ENCODE measurements around the gene LRTM1.

Gene LRTM1

GRCh38 chr3:54888162-54888561 lies 39.7 kb downstream of the LRTM1 start:
- TF ChIP-seq, protein P1, sequence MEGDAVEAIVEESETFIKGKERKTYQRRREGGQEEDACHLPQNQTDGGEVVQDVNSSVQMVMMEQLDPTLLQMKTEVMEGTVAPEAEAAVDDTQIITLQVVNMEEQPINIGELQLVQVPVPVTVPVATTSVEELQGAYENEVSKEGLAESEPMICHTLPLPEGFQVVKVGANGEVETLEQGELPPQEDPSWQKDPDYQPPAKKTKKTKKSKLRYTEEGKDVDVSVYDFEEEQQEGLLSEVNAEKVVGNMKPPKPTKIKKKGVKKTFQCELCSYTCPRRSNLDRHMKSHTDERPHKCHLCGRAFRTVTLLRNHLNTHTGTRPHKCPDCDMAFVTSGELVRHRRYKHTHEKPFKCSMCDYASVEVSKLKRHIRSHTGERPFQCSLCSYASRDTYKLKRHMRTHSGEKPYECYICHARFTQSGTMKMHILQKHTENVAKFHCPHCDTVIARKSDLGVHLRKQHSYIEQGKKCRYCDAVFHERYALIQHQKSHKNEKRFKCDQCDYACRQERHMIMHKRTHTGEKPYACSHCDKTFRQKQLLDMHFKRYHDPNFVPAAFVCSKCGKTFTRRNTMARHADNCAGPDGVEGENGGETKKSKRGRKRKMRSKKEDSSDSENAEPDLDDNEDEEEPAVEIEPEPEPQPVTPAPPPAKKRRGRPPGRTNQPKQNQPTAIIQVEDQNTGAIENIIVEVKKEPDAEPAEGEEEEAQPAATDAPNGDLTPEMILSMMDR (conservative IDR thresholded peaks at IDR 0.05; ENCODE audit: low read depth, low read length) = no peak
- H3K4me3 ChIP-seq (ENCODE audit: low read length) = no peak overlapping the region
- DNase-seq (ENCODE audit: low read depth) = no peak

DNA sequence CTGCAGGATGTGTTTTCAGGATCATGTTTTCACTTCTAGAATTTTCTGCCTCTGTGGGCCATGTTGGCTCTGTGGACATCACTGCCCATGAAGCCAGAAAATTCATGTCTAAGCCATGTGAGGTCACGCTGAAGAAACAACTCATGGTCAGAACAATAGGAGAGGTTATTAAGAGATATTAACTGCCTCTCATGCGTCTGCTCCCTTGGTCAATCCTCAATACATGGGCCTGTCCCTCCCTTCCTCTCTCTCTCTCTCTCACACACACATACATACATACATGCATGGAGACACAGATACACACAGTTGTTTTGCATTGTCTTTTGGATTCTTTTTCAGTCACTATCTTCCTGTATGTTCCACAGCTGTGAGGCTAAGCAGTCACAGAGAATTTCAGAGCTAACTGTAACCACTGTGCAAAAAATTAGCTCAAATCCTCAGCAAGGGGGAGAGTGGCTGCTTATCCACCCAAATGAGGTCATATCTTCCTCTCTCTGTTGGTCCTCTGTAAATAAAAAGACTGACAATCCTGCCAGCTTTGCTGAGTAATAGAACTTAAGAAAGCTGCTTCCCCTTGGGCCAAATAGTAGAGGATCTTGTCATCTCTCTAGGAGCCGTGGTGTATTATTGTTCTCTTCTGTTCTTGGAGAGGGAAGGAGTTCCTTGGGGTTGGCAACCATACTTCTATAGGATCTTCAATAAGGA lies 45.6 kb downstream of the LRTM1 start:
- TF ChIP-seq, protein P1 (conservative IDR thresholded peaks at IDR 0.05; ENCODE audit: low read depth, low read length) = no peak
- H3K4me3 ChIP-seq (ENCODE audit: low read length) = no peak overlapping the region
- no peak for DNase-seq (ENCODE audit: low read depth)

GRCh38 chr3:54878145-54878544 lies 49.7 kb downstream of the LRTM1 start:
- no peak overlapping the region for H3K4me3 ChIP-seq (ENCODE audit: low read length)
- no peak for DNase-seq (ENCODE audit: low read depth)
- TF ChIP-seq, protein P1 (conservative IDR thresholded peaks at IDR 0.05; ENCODE audit: low read depth, low read length) = no peak

DNA sequence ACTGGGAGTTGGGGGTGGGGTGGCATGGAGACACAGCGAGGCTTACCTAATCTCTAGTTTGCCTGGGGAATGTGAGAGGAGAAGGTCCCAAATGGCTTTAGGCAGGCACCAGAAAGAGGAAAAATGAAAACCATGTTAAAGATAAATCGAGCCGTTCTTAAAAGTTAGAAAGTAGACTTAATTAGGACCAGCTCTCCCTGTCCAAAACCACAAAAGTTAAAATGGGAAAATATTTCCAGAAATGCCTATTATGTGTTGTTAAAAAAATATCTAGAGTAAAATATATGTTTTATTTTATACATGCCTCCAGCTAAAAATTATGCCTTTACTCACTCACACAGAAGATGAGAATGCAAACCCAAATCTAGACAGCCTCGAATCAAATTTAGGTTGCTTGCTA lies 50.1 kb downstream of the LRTM1 start:
- TF ChIP-seq, protein P1 (conservative IDR thresholded peaks at IDR 0.05; ENCODE audit: low read depth, low read length) = no peak
- no peak overlapping the region for H3K4me3 ChIP-seq (ENCODE audit: low read length)
- DNase-seq (ENCODE audit: low read depth) = no peak

- TF ChIP-seq, protein P1 (conservative IDR thresholded peaks at IDR 0.05; ENCODE audit: low read depth, low read length) = no peak
- no peak for DNase-seq (ENCODE audit: low read depth)
- H3K4me3 ChIP-seq (ENCODE audit: low read length) = no peak overlapping the region
Measured at GRCh38 chr3:54876694-54877093, 51.2 kb downstream of the LRTM1 start.

DNA sequence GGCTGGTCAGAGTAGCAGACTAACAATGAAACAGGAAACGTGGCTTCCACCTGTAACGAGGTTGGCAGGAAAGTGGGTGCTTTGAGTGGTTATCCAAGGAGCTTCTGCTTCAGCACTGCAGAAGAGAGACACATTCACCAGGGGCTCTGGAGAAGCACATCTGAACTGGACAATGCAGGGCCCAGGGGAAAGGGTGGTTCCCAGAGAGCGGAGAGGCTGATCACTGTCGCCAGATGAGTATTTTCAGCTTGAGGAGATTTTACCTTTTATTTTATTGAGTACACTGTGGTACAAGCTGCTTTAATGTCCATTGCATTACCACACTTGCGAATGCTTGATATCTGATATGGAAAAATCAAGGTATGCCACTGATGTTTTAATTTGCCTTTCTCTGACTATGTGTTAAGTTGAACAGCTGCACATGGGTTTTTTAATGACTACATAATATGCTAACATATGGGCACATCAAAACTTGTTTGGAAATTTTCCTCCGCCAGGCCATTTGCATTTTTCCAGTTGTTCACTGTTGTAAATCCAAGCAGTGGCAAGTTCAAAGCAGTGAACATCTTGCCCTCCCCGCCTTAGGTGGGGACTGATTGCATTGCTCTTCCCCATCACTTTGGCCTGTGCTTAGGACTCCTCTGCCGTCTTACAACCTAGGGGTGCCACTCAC lies 52.1 kb downstream of the LRTM1 start:
- TF ChIP-seq, protein P1 (conservative IDR thresholded peaks at IDR 0.05; ENCODE audit: low read depth, low read length) = no peak
- H3K4me3 ChIP-seq (ENCODE audit: low read length) = no peak overlapping the region
- no peak for DNase-seq (ENCODE audit: low read depth)
